ENCODE measurements around the gene CUL9.

CUL9 gene

GRCh38 chr6:43170417-43170930, 11.5 kb upstream of the CUL9 start:
- H3K4me3 ChIP-seq (replicated peaks; ENCODE audit: insufficient read depth, low read length): peak overlapping the region; percentile 27
- no peak for DNase-seq (ENCODE audit: low read depth in 1 of 2, low spot score in 1 of 2)
- no peak for TF ChIP-seq POLR2AphosphoS5 (IDR thresholded peaks at IDR 0.05; ENCODE audit: low read depth)
- no peak for TF ChIP-seq SPI1 (IDR thresholded peaks at IDR 0.05; ENCODE audit: borderline replicate concordance, low read depth)
- no peak for TF ChIP-seq CTCF (IDR thresholded peaks at IDR 0.05; ENCODE audit: insufficient read depth, low read length)
- TF ChIP-seq GABPA (IDR thresholded peaks at IDR 0.05; ENCODE audit: low read depth): no peak
- TF ChIP-seq, protein P1, sequence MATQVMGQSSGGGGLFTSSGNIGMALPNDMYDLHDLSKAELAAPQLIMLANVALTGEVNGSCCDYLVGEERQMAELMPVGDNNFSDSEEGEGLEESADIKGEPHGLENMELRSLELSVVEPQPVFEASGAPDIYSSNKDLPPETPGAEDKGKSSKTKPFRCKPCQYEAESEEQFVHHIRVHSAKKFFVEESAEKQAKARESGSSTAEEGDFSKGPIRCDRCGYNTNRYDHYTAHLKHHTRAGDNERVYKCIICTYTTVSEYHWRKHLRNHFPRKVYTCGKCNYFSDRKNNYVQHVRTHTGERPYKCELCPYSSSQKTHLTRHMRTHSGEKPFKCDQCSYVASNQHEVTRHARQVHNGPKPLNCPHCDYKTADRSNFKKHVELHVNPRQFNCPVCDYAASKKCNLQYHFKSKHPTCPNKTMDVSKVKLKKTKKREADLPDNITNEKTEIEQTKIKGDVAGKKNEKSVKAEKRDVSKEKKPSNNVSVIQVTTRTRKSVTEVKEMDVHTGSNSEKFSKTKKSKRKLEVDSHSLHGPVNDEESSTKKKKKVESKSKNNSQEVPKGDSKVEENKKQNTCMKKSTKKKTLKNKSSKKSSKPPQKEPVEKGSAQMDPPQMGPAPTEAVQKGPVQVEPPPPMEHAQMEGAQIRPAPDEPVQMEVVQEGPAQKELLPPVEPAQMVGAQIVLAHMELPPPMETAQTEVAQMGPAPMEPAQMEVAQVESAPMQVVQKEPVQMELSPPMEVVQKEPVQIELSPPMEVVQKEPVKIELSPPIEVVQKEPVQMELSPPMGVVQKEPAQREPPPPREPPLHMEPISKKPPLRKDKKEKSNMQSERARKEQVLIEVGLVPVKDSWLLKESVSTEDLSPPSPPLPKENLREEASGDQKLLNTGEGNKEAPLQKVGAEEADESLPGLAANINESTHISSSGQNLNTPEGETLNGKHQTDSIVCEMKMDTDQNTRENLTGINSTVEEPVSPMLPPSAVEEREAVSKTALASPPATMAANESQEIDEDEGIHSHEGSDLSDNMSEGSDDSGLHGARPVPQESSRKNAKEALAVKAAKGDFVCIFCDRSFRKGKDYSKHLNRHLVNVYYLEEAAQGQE (IDR thresholded peaks at IDR 0.05; ENCODE audit: insufficient replicate concordance, low read depth): no peak
- H3K27ac ChIP-seq (replicated peaks): peak overlapping the region; percentile 79
- H3K27me3 ChIP-seq (ENCODE audit: insufficient read depth, poor library complexity, severe bottlenecking): no peaks in the 10 kb centered on the region

DNA sequence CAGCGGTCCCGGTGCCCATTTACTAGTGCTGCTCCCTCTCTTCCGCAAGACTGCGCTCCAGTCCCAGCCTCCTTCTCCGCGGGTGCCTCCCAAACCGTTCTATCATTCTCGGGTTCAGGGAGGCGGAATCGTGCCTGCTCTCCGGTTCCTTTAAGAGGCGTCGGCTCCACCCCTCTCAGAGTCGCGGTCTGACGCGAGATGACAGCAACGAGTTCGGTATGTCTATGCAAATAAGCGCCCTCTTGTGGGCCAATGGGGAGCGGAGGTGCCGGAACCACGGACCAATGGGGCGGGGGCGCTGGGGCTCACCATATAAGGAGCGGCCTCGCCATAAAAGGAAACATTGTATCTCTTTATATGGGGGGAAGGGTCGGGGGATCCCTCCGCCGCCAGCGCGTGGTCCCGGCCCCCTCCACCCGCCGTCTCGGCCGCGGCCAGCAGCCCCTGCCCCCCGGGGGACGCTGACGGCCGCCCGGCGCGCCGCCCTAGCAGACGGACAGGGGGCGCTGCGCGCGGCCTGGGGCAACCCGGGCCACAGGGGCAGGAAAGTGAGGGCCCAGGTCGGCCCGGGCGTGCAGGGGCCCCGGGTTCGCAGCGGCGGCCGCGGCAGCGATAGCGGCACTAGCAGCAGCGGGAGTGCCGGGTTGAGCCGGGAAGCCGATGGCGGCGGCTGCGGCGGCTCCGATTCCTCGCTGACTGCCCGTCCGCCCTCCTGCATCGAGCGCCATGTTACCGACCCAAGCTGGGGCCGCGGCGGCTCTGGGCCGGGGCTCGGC, 10.9 kb upstream of the CUL9 start, which contains the start of gene SRF:
SRF (plus strand) TSS at position 339 of the 776 bp plus-strand sequence; CDS start at position 727, 388 bp downstream.
- H3K27ac ChIP-seq (replicated peaks): peak within 1 kb of the TSS; percentile 79
- H3K27me3 ChIP-seq (ENCODE audit: insufficient read depth, poor library complexity, severe bottlenecking): no peaks in the 10 kb centered on the region
- TF ChIP-seq CTCF (IDR thresholded peaks at IDR 0.05; ENCODE audit: insufficient read depth, low read length) (no peak), SPI1 (IDR thresholded peaks at IDR 0.05; ENCODE audit: borderline replicate concordance, low read depth) (no peak), GABPA (IDR thresholded peaks at IDR 0.05; ENCODE audit: low read depth) (no peak), POLR2AphosphoS5 (IDR thresholded peaks at IDR 0.05; ENCODE audit: low read depth) (peak; percentile 70)
- TF ChIP-seq, protein P1 (IDR thresholded peaks at IDR 0.05; ENCODE audit: insufficient replicate concordance, low read depth): peak; percentile 36
- H3K4me3 ChIP-seq (replicated peaks; ENCODE audit: insufficient read depth, low read length): peak within 1 kb of the TSS; percentile 92
- peak; percentile 98 to 100 for DNase-seq (ENCODE audit: low read depth in 1 of 2, low spot score in 1 of 2)

DNA sequence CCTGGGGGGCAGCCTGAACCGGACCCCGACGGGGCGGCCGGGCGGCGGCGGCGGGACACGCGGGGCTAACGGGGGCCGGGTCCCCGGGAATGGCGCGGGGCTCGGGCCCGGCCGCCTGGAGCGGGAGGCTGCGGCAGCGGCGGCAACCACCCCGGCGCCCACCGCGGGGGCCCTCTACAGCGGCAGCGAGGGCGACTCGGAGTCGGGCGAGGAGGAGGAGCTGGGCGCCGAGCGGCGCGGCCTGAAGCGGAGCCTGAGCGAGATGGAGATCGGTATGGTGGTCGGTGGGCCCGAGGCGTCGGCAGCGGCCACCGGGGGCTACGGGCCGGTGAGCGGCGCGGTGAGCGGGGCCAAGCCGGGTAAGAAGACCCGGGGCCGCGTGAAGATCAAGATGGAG, 10.3 kb upstream of the CUL9 start:
- DNase-seq (ENCODE audit: low read depth in 1 of 2, low spot score in 1 of 2): peak in 1 of 2 experiments; percentile 4
- peak overlapping the region; percentile 74 for H3K27ac ChIP-seq (replicated peaks)
- peak overlapping the region; percentile 92 for H3K4me3 ChIP-seq (replicated peaks; ENCODE audit: insufficient read depth, low read length)
- H3K27me3 ChIP-seq (ENCODE audit: insufficient read depth, poor library complexity, severe bottlenecking): no peaks in the 10 kb centered on the region
- no peak for TF ChIP-seq POLR2AphosphoS5 (IDR thresholded peaks at IDR 0.05; ENCODE audit: low read depth)
- TF ChIP-seq CTCF (IDR thresholded peaks at IDR 0.05; ENCODE audit: insufficient read depth, low read length): no peak
- no peak for TF ChIP-seq SPI1 (IDR thresholded peaks at IDR 0.05; ENCODE audit: borderline replicate concordance, low read depth)
- no peak for TF ChIP-seq GABPA (IDR thresholded peaks at IDR 0.05; ENCODE audit: low read depth)
- TF ChIP-seq, protein P1 (IDR thresholded peaks at IDR 0.05; ENCODE audit: insufficient replicate concordance, low read depth): no peak

Measured in HL-60 (cell line).